HepG2 (cell line): ENCODE data around the gene PFKP. TPM values are rescaled to one million over a fixed set of nuclear protein-coding genes. Genes with fewer than 3 reads are reported as not detected.

Experiments used
- ATAC-seq: fragments of 200-7000 bp; cut with Tn5 transposase; 3 replicates; pipeline ENCODE4 v1.9.1; 2020; ENCODE audit warnings: mild to moderate bottlenecking, moderate library complexity
- BruUV-seq: library from RNA; stranded (reverse); fragments of 400-500 nt; replicated peaks from 2 replicates; lab custom pipeline; 2021; lab: Mats Ljungman, UMichigan
- CTCF ChIA-PET: fragments of 300-600 bp; formaldehyde crosslinking; extraction: SDS; loops from one replicate; lab custom pipeline; 2021; ENCODE audit warnings: low total read pairs, inconsistent platforms, low intra/inter-chr PET ratio; lab: Yijun Ruan, JAX
- POLR2A ChIA-PET: fragments of 350-600 bp; sonication (Branson Sonifier 250); formaldehyde crosslinking; loops from one replicate; lab custom pipeline; 2020; ENCODE audit warnings: antibody characterized with exemption, inconsistent platforms; lab: Yijun Ruan, JAX
- DNase-seq: peaks from one replicate; pipeline ENCODE4 v3.0.0-alpha.2; 2015; ENCODE audit warnings: low spot score
- FAIRE-seq: peaks from 3 replicates; lab custom pipeline; 2011; peaks lifted over from hg19 to GRCh38; lab: Jason Lieb, UNC
- H2AFZ ChIP-seq: one replicate; pipeline ENCODE4 v1.6.1; 2011; ENCODE audit warnings: low read length, inconsistent platforms
- H3K27ac ChIP-seq: fragments of 300-600 bp; 3 replicates; pipeline ENCODE4 v1.8.0; 2011; ENCODE audit warnings: mixed run types, mild to moderate bottlenecking, mixed read lengths, low read length, inconsistent platforms; ENCODE audit not compliant: insufficient read depth; ENCODE audit errors: extremely low read length
- H3K27me3 ChIP-seq, 2 experiments: fragments of 200-600 bp in 1 of 2; 2 replicates in 1 of 2; 3 replicates in 1 of 2; pipeline versions ENCODE4 v1.6.0 to v1.8.0; 2011; ENCODE audit warnings: low read length in 2 of 2, mild to moderate bottlenecking in 2 of 2, moderate library complexity in 2 of 2, inconsistent platforms in 1 of 2; ENCODE audit not compliant: insufficient read depth in 2 of 2, control insufficient read depth in 1 of 2
- H3K36me3 ChIP-seq, 2 experiments: fragments of 200-600 bp in 1 of 2; replicated peaks in 1 of 2; 2 replicates in 1 of 2; 3 replicates in 1 of 2; pipeline versions ENCODE4 v1.5.1 to v1.8.0; 2011; ENCODE audit warnings: low read length in 2 of 2, inconsistent platforms in 1 of 2; ENCODE audit not compliant: insufficient read depth in 2 of 2, control insufficient read depth in 1 of 2
- H3K4me1 ChIP-seq: 2 replicates; pipeline ENCODE4 v1.5.1; 2012; ENCODE audit warnings: low read length, inconsistent platforms; ENCODE audit not compliant: insufficient read depth
- H3K4me2 ChIP-seq: 2 replicates; pipeline ENCODE4 v1.6.0; 2011; ENCODE audit warnings: low read depth, low read length, inconsistent platforms
- H3K4me3 ChIP-seq, 3 experiments: fragments of 200-600 bp in 1 of 3; sonication (generic), shearing (Covaris generic) in 1 of 3; replicated peaks in 1 of 3; 2 replicates each; pipeline ENCODE4 v1.5.1; 2011 to 2016; ENCODE audit warnings: low read length in 3 of 3, inconsistent platforms in 2 of 3, low read depth in 2 of 3, mild to moderate bottlenecking in 2 of 3, control low read depth in 1 of 3, mixed read lengths in 1 of 3; ENCODE audit not compliant: insufficient read depth in 1 of 3
- H3K79me2 ChIP-seq: one replicate; pipeline ENCODE4 v1.6.1; 2011; ENCODE audit warnings: low read length, inconsistent platforms; ENCODE audit not compliant: insufficient read depth
- H3K9ac ChIP-seq: 2 replicates; pipeline ENCODE4 v1.6.0; 2011; ENCODE audit warnings: mild to moderate bottlenecking, low read depth, low read length, inconsistent platforms; ENCODE audit not compliant: insufficient read depth
- H3K9me3 ChIP-seq: 2 replicates; pipeline ENCODE4 v1.5.1; 2012; ENCODE audit warnings: mild to moderate bottlenecking, low read length
- H4K20me1 ChIP-seq: 2 replicates; pipeline ENCODE4 v1.6.0; 2011; ENCODE audit warnings: inconsistent platforms, mild to moderate bottlenecking, low read length, moderate library complexity; ENCODE audit not compliant: insufficient read depth
- CTCF ChIP-seq: sonication (generic); formaldehyde crosslinking; IDR thresholded peaks from 2 replicates; pipeline ENCODE4 v1.5.0; 2020; ENCODE audit warnings: mild to moderate bottlenecking, missing genetic modification reagents, moderate library complexity
- HBP1 ChIP-seq: IDR thresholded peaks from 2 replicates; pipeline ENCODE4 v1.6.1; 2016; ENCODE audit warnings: low read depth, control low read depth
- ZNF234 ChIP-seq: sonication (generic); formaldehyde crosslinking; conservative IDR thresholded peaks from 2 replicates; pipeline ENCODE4 v1.5.1; 2020; ENCODE audit warnings: mild to moderate bottlenecking, missing genetic modification reagents
- ZNF335 ChIP-seq: sonication (generic); formaldehyde crosslinking; IDR thresholded peaks from 2 replicates; pipeline ENCODE4 v1.4.0; 2020; ENCODE audit warnings: missing genetic modification reagents
- ZNF350 ChIP-seq: sonication (generic); formaldehyde crosslinking; IDR thresholded peaks from 2 replicates; pipeline ENCODE4 v1.4.0; 2020; ENCODE audit warnings: mild to moderate bottlenecking, low read depth, missing genetic modification reagents, borderline replicate concordance
- ZNF691 ChIP-seq: sonication (generic); formaldehyde crosslinking; IDR thresholded peaks from 2 replicates; pipeline ENCODE4 v1.4.0; 2020; ENCODE audit warnings: missing genetic modification reagents, low read depth, mild to moderate bottlenecking, borderline replicate concordance
- ZNF75D ChIP-seq: sonication (generic); formaldehyde crosslinking; IDR thresholded peaks from 2 replicates; pipeline ENCODE4 v1.8.1; 2023; ENCODE audit warnings: missing genetic modification reagents, mild to moderate bottlenecking, borderline replicate concordance
- ZNF891 ChIP-seq: sonication (generic); formaldehyde crosslinking; IDR thresholded peaks from 2 replicates; pipeline ENCODE4 v1.5.0; 2020; ENCODE audit warnings: mild to moderate bottlenecking, missing genetic modification reagents
- whole genome bisulfite sequencing: methylation state at CpG from one replicate; pipeline ENCODE4 v1.1.6; 2017; ENCODE audit warnings: low lambda C conversion rate; 5-methylcytosine and 5-hydroxymethylcytosine counted together
- in situ Hi-C: cut with HindIII; loops from 2 replicates; pipeline ENCODE4 v1.10.0; 2017; ENCODE audit warnings: low pct_unique_long_range_greater_than_20kb; ENCODE audit not compliant: extremely low pct_ligation_motif_present
- intact Hi-C: fragments of 100-400 bp; cut with micrococcal nuclease; formaldehyde crosslinking; loops from one replicate; pipeline ENCODE4 v1.10.0; 2022; ENCODE audit not compliant: unreplicated experiment
- polyA plus RNA-seq, 8 experiments: library from polyadenylated mRNA; depleted of rRNA in 3 of 8; stranded (reverse) in 7 of 8; unstranded in 1 of 8; fragments of >200 nt; fragmentation: Illumina TruSeq in 4 of 8; extraction: Trizol in 4 of 8; gene quantifications; 2 replicates each; pipeline versions ENCODE4 v1.2.1 to v1.2.3, GENCODE V29; 2011 to 2016; ENCODE audit warnings: low read depth in 4 of 8, missing spikeins in 1 of 8, mixed read lengths in 1 of 8; ENCODE audit not compliant: insufficient read depth in 1 of 8
- total RNA-seq, 5 experiments: library from RNA; depleted of rRNA; stranded (reverse); fragments of >200 nt; fragmentation: Illumina TruSeq; extraction: Trizol; gene quantifications; 2 replicates each; pipeline ENCODE4 v1.2.3, GENCODE V29; 2016; ENCODE audit warnings: low read depth in 1 of 5

The PFKP gene
- total and polyA plus RNA-seq, 2 of the 13 experiments (the other 11 are each of a cell fraction or from before 2014, with no cell fraction given): 0.80 to 2.4 TPM

GRCh38 chr10:3119796-3120459, 52.6 kb downstream of the PFKP start:
- WGBS: 70% methylated on average over 30 of the region's 31 CpGs
- FAIRE-seq: no peak
- no peaks in the 10 kb centered on the region for H3K9me3 ChIP-seq
- H3K27me3 ChIP-seq: no peaks in the 10 kb centered on the region
- in situ Hi-C loops: no loop called here
- ChIA-PET CTCF (no interaction called here), POLR2A (no interaction called here)
- H3K4me1 ChIP-seq: no peaks in the 10 kb centered on the region
- no peak overlapping the region for H3K4me2 ChIP-seq
- no peak overlapping the region for H3K9ac ChIP-seq
- H3K27ac ChIP-seq: no peak overlapping the region
- no peak overlapping the region for H3K4me3 ChIP-seq
- no peak overlapping the region for H2AFZ ChIP-seq
- no peaks in the 10 kb centered on the region for H3K79me2 ChIP-seq
- no peaks in the 10 kb centered on the region for H4K20me1 ChIP-seq
- no peaks in the 10 kb centered on the region; a peak in 1 of 5 replicates for H3K36me3 ChIP-seq
- TF ChIP-seq CTCF (CRISPR knock-in tag) (0 out of 2 replicates have a peak, but pooled peaks have one; percentile 14), ZNF335 (CRISPR knock-in tag) (no peak), ZNF691 (CRISPR knock-in tag) (no peak), ZNF350 (no peak), ZNF234 (CRISPR knock-in tag) (no peak), HBP1 (no peak), ZNF891 (CRISPR knock-in tag) (no peak), ZNF75D (CRISPR knock-in tag) (no peak)
- TF ChIP-seq, all 625 proteins: peak for 1
- intact Hi-C loops: no loop called here
- ATAC-seq (peak; percentile 82), DNase-seq (no peak)
- no TSS peak for BruUV-seq
